Kidney epithelial cell (primary cell): Measurements from ENCODE around the gene CARD11. TPM values are rescaled to one million over a fixed set of nuclear protein-coding genes. Genes with fewer than 3 reads are reported as not detected.

Source experiments
- DNase-seq: peaks from one replicate; pipeline ENCODE4 v3.0.0-alpha.2; 2010; ENCODE audit warnings: low read depth
- H3K27me3 ChIP-seq: 2 replicates; pipeline ENCODE4 v1.6.0; 2011; ENCODE audit warnings: low read length; ENCODE audit not compliant: control insufficient read depth, insufficient read depth
- H3K36me3 ChIP-seq: 2 replicates; pipeline ENCODE4 v1.5.1; 2011; ENCODE audit warnings: low read length; ENCODE audit not compliant: control insufficient read depth, insufficient read depth
- H3K4me3 ChIP-seq: 2 replicates; pipeline ENCODE4 v1.5.1; 2011; ENCODE audit warnings: low read depth, mild to moderate bottlenecking, control low read depth, low read length
- CTCF ChIP-seq: IDR thresholded peaks from 2 replicates; pipeline ENCODE4 v1.5.1; 2011; ENCODE audit warnings: mild to moderate bottlenecking, moderate library complexity, low read length, control low read depth, inconsistent platforms; ENCODE audit not compliant: insufficient read depth, poor library complexity, severe bottlenecking
- total RNA-seq: library from RNA; depleted of rRNA; stranded (reverse); fragments of >200 nt; gene quantifications from 2 replicates; pipeline ENCODE4 v1.2.3, GENCODE V29; 2015

Gene CARD11
- total RNA-seq, 1 donor from 2014 or later: 31.0 TPM

DNA sequence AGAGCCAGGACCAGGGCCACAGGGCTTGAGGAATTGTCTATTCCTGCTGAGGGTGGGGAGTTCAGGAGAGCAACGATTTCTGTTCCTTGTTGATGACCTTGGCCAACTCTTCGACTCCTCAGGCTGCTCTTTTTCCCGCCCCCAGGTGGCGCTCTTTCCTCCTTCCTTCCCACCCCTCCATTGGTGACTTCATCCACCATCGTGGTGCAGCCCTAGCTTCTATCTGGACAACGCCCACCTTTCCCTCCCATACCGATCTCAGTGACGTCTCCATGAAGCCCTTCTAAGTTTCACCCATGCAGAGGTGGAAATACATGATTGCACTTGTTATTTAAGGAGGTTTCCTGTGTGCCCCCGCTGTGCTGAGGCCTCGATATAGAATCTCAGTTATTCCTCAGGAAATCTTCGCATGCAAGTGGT lies 22.1 kb upstream of the CARD11 start:
- peaks cover 2% of the 10 kb centered on the region for H3K27me3 ChIP-seq
- TF ChIP-seq CTCF: peak; percentile 68
- H3K36me3 ChIP-seq: no peaks in the 10 kb centered on the region
- DNase-seq: no peak
- H3K4me3 ChIP-seq: no peak overlapping the region

GRCh38 chr7:3064067-3064466 lies 20.4 kb upstream of the CARD11 start:
- no peak for TF ChIP-seq CTCF
- Histone ChIP-seq H3K4me3 (no peak overlapping the region), H3K27me3 (peaks cover 2% of the 10 kb centered on the region), H3K36me3 (no peaks in the 10 kb centered on the region)
- DNase-seq: no peak

DNA sequence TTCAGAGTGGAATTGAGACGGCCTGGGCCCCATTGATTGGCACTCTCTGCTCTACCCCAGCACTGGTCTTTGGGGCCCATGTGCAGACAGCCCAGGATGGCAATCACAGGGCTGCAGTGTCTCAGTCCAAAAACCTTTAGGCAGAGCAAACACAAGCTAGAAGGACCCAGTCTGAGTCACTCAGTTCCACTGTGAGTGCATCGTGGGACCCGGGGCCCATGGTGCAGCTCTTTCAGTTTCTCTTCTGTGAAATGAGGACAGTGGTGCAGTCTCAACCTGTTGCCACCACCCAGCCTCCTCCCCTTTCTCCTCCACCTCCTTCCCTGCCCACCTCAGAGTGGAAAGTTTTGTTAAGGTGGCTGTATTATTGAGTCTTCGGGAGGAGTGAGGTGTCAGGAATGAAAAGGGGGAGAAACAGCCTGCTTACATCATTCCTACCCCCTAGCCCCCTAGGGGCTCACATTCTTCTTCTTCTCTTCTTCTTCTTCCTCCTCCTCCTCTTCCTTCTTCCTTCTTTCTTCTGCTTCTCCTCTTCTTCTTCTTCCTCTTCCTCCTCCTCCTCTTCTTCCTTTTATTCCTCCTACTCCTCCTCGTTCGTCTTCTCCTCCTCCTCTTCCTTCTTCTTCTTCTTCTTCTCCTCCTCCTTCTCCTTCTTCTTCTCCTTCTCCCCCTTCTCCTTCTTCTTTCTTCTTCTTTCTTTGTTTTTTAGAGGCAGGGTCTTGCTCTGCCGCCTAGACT lies 19.5 kb upstream of the CARD11 start:
- TF ChIP-seq CTCF: no peak

DNA sequence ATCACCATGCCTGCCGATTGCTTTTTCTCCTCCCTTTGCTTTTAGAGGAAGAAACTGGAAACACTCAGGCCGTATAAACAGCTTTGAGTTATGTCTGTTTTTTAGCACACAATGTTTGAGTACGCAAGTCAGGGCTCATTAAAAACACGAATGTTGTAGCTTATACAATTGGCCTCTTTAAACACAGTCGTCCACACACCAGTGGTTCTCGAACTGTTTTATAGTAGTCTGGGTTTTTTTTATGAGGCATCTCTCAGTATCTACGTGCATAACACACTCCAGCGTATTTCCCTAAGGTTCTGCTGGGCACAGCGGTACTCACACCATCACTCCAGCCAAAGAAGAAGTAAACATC lies 13.4 kb upstream of the CARD11 start:
- Histone ChIP-seq H3K27me3 (peaks cover 25% of the 10 kb centered on the region), H3K36me3 (no peaks in the 10 kb centered on the region), H3K4me3 (no peak overlapping the region)
- DNase-seq: no peak
- no peak for TF ChIP-seq CTCF

More for the DNA sequence above, 19.5 kb upstream of the CARD11 start:
- no peaks in the 10 kb centered on the region for H3K36me3 ChIP-seq
- no peak overlapping the region for H3K4me3 ChIP-seq
- DNase-seq: no peak
- peaks cover 2% of the 10 kb centered on the region for H3K27me3 ChIP-seq

GRCh38 chr7:3056234-3057065 lies 12.8 kb upstream of the CARD11 start:
- peaks cover 25% of the 10 kb centered on the region for H3K27me3 ChIP-seq
- H3K4me3 ChIP-seq: no peak overlapping the region
- H3K36me3 ChIP-seq: no peaks in the 10 kb centered on the region
- no peak for TF ChIP-seq CTCF
- DNase-seq: no peak
